ENCODE measurements around the gene CLDN9.

GRCh38 chr16:3010510-3010909, 2.2 kb upstream of the CLDN9 start:
- no peak for TF ChIP-seq POLR2A (IDR thresholded peaks at IDR 0.05; ENCODE audit: low read depth, low read length)
- TF ChIP-seq POLR2AphosphoS5 (IDR thresholded peaks at IDR 0.05; ENCODE audit: low read depth, low read length) = no peak
